Hindlimb muscle (tissue), 1 donor: ENCODE measurements around the gene TNFSF8. TPM values are rescaled to one million over a fixed set of nuclear protein-coding genes. Genes with fewer than 3 reads are reported as not detected.

Source experiments
- DNase-seq: peaks from one replicate; pipeline ENCODE4 v3.0.0-alpha.2; 2013
- polyA plus RNA-seq: library from polyadenylated mRNA; unstranded; fragments of 120-200 nt; gene quantifications from one replicate; pipeline ENCODE4 v1.2.1, GENCODE V29; 2013; ENCODE audit not compliant: insufficient read length

Gene TNFSF8
- polyA plus RNA-seq, 1 donor = 0.65 TPM

DNA sequence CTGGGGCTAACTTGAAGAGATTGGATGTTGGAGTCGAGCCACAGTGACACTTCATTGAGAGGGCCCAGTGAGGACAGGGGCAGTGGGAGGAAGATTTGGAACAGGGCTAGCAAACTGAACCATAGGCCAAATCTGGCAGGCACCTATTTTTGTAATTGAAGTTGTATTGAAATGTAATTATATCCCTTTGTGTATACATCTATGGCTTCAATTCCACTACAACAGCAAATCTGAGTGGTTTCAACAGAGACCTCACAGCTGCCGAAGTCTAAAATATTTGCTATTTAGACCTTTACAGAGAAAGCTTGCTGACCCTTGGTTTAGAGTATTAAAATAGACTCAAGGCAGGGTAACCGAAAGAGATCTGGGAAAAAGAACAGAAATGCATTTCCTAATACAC, 4.7 kb upstream of the TNFSF8 start:
- no peak for DNase-seq

DNA sequence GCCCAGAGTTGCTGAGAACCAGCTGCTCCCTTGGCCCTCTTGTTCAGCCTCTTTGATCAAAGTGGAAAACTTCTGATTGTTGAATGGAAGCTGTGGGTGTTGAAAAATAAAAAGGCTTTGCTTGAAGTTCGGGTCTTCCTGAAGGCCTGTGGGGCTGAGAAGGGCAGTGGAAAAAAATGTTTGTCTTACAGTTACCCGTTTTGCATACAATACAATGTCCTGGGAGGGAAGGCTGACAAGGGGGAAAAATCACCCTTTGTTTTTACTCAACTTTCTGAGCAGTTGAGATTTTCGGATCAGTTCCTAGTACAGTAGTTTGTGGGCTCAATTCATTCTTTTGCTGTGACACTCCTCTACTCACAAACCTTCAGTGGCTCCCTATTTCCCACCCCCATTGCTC, 2.1 kb upstream of the TNFSF8 start:
- no peak for DNase-seq

GRCh38 chr9:114931407-114931806, 1.0 kb upstream of the TNFSF8 start:
- DNase-seq = no peak

DNA sequence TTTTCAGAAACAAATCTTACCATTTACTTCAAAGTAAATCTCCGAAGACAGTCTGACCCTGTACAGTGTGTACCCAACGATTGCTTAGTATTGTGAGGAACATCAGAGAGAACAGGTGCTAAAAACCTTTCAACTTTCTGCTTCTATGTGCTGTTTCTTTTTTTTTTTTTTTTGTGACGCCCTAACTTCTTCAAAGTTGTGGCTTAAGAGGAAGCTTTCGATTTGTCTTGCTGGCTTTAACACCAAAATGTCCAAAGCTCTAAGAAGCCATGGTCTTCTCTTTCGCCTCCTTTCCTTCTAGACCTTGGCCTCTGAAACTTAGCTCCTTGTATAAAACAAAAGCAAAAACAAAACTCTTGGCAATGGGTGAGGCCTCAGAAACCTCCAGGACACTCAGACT, 1.2 kb downstream of the TNFSF8 start:
- DNase-seq = no peak

DNA sequence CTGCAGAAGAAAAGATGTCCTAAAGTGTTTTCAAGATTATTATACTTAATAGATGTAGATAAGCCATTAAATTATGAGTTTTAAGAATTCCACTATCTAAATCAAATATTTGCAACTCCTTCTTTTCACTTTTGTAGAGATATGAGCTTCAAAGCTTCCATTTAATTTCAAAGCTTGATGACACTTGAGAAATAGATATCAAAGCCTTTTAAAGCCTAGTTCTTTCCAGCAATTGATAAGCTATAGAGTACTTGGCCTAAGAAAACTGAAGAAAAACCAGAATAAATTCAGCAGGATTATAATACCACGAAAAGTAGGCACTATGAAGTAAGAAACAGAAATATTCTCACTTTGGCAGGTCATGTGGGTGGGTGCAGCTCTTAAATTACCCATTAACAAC, 1.7 kb downstream of the TNFSF8 start:
- no peak for DNase-seq

- no peak for DNase-seq
Measured at GRCh38 chr9:114928136-114928535, 2.3 kb downstream of the TNFSF8 start.

DNA sequence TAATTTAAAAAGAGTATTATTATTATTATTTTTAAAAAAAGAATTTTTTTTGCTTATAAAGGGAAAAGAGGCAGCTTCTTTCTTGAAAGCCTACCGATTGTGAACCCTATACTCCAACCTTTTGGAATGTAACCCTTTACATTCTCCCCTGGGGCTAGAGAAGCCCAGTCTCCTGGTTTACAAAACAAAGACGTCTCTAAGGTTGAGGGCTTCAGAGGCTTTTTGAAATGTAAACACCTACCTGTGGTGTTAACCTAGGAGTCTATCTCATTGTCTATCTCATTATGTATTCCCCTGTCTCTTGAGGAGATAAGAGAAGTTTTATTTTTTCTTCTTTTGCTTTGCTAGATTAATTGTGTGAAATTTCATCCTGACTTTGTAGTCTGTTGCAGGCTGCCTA, 4.7 kb downstream of the TNFSF8 start:
- no peak for DNase-seq

DNA sequence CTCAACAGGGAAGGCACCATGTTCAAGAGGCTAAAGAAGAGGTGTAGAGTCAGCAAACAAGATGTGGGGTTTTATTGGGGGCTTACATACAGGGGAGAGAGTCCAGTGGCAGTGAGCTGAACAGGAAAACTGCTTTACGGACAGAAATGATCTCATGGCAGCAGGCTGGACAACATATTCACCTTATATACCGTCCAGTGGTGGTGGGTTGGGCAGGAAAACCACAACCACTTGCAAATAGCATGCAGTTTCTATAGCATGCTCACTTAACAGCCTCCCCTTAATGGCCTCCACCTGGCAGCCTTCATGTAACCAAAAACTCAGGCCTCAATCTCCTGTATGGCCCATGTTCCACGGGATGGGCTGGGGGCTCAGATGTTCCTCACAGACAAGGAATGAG, 5.4 kb downstream of the TNFSF8 start:
- no peak for DNase-seq

DNA sequence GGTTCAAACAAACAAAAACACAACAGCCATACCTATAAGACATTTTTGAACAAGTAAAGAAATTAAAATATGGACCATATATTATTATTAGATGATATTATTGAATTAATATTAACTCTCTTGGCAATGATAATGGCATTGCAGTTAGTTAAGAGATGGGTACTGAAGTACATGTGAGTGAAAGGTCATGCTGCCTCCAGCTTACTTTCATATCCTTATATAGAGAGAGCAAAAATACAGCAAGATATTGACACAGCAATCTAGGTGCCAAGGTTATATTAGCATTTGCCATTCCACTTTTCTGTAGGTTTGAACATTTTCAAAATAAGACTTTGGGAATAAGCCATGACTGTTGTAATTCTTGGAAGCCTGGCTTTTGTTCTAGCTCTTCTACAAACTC, 6.1 kb downstream of the TNFSF8 start:
- no peak for DNase-seq

DNA sequence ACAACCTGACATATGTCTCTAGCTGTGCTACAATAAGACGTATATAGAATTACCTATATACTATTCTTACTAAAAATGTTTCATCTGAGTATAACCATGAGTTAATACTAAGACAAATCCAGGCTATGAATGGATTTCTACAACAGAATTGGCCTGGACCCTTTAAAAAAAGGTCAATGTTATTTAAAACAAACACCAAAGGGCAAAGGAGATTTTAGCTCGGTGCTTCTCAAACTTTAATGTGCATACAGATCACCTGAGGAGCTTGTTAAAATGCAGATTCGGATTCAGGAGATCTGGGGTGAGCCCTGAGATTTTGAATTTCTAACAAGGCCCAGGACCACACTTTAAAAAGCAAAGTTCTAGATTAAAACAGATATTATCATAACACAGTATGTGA, 6.5 kb downstream of the TNFSF8 start:
- no peak for DNase-seq

- no peak for DNase-seq
Measured at GRCh38 chr9:114921171-114921570, 9.2 kb downstream of the TNFSF8 start.

DNA sequence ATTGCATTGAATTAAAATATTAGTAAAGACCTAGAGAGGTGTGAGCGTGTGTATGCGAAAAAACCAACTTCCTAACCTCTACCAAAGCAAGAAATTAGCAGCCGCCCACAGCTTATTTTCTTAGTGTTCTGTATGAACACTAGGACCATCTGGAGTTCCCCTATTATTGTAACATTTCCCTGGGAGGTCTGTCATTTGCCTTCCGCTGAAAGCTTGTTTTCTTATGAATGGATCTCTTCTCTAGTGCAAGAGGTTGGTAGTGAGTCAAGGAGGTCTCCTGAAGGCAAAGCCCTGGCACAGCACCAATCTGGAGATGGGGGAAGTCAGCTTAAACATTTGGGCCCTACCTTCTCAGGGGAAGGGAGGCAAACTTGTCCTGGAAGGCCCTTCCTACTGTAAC, 10.8 kb downstream of the TNFSF8 start:
- DNase-seq = no peak

DNA sequence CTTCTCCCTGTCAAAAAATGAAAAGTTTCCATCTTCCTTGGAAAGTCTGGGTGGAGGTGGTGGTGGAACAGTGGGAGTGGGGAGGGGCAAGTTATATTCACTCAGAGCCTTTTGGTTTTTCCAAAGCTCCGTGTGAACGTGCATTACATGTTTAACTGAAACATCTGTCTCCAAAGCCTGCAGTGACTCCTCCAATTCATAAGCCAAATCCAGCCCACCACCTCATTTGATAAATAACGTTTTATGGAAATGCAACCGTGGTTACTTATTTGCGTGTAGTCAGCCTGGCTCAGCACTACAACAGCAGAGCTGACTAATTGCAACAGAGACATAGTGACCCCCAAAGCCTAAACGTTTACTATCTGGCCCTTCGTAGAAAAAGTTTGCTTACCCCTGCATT, 13.9 kb downstream of the TNFSF8 start:
- DNase-seq = no peak

- no peak for DNase-seq
Measured at GRCh38 chr9:114914139-114914538, 16.3 kb downstream of the TNFSF8 start.

DNA sequence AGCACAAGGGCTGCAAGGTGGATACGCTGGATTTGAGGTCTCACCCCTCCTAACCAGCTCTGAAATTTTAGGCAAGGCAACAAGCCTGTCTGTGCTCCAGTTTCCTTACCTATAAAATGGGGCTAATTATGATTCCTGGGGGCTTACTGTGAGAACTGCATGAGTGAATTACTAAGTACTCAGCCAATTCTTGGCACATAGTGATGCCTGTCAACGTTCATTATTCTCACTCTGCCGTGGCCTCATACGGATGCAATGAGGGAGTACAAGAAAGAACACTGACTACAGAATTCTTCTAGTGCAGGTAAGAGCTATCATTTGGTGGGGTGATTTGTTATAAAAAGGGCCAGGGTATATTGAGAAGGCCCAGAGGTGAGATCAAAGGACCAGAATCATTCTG, 16.7 kb downstream of the TNFSF8 start:
- DNase-seq = no peak

DNA sequence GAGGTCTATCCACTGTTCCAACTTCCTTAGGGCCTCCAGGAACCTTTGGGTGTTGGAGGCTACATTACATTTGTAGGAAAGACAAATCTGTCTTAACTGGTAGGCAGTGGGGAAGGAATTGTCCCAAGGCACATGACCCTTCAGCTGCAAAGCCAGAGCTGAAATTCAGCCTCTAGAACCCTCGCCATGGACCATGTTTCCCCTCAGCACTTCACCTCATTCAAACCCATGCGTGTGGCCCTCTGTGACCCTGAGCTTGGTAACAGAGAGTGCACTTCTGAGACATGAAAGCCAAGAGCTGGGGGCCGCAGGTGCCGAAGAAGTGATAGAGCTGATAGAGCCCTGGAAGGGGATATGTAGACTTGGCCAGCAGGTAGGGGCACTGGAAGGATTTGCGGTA, 17.2 kb downstream of the TNFSF8 start:
- DNase-seq = no peak

DNA sequence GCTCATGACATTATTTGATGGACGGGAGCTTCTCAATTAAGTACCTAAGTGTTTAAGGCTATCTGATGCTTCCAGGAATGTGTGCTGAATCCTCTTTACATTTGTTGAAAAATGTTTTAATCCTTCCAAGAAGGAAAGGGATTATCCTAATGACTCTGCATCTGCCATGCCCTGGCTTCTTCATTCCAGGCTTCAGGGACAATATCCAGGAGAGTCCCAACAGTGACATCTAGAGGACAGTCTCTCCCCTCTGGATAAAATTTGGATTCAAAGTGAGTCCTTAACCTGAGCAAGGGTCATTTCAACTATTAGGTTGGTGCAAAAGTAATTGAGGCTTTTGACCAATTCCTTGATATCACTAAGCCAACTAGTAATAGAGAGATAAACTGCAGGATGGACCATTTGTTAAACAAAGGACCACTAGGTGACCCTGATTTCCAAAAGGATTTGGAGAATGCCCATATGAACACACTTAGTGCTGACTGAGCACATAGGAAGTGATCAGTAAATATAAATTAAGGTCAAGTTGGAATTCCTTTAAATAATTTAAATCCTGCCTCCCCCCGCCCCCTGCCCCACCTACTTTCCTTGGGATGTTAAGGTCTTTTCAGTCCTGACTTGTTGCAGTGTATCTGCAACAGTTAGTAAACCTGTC, 19.1 kb downstream of the TNFSF8 start:
- peak; percentile 51 for DNase-seq

DNA sequence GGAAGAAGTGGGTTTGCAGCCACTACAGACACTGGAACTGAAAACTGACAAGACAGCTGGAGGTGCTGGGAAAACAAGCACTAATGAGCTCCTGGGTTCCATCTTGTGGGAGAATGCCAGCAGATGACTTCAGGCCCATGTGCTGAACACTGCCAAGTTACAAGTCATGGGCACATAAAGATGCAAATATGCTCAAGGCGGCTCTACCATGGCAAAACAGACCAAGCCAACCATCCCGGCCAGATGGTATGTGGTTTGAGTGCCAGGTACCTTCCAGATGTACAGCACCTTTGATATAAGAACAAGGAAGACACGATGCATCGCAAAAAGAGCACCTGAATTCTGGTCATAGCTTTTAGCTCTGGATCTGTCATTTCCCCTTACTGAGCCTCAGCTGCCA, 19.9 kb downstream of the TNFSF8 start:
- DNase-seq = no peak

GRCh38 chr9:114909661-114910060, 20.7 kb downstream of the TNFSF8 start:
- no peak for DNase-seq

DNA sequence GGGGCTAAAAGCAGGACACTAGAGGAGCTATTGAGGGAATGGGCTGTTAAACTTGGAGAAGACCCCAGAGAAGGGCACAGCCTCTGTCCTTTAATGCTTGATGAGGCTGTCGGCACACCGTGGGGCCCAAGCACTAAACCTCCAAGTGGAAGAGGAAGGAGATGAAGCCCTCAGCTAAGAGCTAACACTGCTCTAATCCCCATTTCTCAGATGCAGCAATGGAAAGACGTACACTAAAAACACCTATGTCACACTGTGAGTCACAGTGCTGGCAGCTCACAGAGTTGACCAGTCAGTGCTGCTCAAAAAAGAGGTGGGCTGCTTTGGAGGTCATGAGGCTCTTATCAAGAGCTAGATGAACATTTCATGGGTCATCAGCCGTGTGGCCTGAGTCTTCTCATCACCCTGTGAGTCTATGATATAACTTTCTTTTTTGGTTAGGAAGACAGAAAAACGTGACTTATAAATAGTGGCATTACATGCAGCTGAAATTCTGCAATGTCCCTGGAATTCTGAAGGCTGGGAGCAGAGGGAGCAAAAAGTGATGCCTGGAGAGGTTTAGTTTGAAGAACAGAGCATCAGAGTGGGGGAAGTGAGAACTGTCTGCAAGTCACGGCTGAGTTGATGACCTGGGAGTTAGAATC, 21.5 kb downstream of the TNFSF8 start:
- no peak for DNase-seq

DNA sequence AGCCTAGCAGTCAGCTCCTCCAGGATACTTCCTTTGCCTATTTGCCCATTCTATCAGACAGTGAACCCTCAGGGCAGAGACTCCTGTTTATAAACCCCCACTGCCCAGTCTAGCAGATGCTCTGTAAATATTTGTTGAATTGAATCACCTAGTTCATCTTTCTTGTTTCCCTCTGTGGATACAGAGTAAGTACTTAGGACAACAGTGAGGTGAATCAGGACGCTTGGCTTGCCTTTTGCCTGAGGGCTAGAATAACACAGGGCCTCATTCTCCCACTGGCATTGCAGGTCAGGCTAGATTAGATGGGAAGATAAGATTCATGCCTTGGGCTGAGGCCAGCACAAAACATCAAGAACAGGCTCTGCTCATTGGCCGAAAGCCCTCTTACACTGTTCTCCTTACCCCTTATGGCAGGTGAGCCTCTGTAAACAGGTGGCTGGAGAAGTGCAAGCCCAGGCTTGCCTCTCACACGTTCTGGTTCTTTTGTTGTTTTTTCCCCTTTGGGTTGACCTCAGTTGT, 22.2 kb downstream of the TNFSF8 start:
- DNase-seq = no peak

GRCh38 chr9:114906922-114907571, 23.3 kb downstream of the TNFSF8 start:
- no peak for DNase-seq

DNA sequence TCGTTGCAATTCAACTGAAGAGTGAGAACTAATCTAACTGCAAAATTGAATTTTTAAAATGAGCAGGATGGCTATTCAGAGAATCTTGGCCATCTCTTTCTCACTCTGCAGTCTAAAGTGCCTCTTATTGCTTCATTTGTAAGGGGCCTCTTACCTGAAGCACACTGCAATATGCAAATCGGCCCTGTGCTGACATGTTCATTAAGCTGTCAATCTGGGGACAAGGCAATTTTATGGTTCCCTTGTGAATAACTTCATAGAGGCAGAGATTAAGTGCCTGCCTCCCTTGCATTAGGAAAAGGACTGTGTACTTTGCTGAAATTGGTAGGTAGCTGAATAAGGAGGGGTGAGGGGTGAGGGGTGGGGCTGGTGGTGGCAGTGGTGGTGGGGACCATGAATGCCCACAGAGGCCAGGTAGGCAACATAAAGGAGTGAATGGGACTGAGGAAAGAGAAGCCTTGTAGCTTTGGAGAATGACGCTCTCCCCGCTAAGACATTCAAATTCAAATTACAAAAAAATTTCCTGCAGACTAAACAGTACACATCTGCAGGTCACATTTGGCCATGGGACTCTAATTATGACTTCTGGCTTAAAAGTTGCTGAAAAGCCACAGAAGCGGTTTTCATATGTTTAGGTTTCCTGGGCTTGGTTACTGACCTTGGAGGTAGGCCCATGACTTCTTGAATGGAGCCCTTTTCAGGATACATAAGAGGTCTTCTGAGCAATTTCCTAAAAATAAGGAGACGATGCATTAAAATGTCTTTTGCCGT, 25.0 kb downstream of the TNFSF8 start:
- no peak for DNase-seq
